Transverse colon (tissue), 4 donors: ENCODE results near the gene MAP2K6.

Source experiments
- EP300 ChIP-seq: sonication (generic); formaldehyde crosslinking; IDR thresholded peaks from one replicate; pipeline ENCODE4 v1.6.1; 2017; ENCODE audit warnings: antibody characterized with exemption, low read depth
- POLR2A ChIP-seq: fragments of 450-650 bp; IDR thresholded peaks from one replicate; pipeline ENCODE4 v1.6.1; 2016; ENCODE audit warnings: antibody characterized with exemption, mild to moderate bottlenecking, moderate library complexity
- POLR2AphosphoS5 ChIP-seq, 3 donors: sonication (generic); formaldehyde crosslinking; IDR thresholded peaks; one replicate each; pipeline ENCODE4 v1.6.1; 2016; ENCODE audit warnings: antibody characterized with exemption in 3 of 3
- TF ChIP-seq, protein P1 (sequence below), 5 experiments: fragments of 200-600 bp in 3 of 5; fragments of 450-650 bp in 2 of 5; sonication (generic) in 3 of 5; IDR thresholded peaks; 1 replicate in 2 of 5; 2 replicates in 3 of 5; pipeline ENCODE4 v1.5.1; 2016 to 2017; ENCODE audit warnings: antibody characterized with exemption in 5 of 5, inconsistent platforms in 3 of 5, mild to moderate bottlenecking in 2 of 5, moderate library complexity in 1 of 5

DNA sequence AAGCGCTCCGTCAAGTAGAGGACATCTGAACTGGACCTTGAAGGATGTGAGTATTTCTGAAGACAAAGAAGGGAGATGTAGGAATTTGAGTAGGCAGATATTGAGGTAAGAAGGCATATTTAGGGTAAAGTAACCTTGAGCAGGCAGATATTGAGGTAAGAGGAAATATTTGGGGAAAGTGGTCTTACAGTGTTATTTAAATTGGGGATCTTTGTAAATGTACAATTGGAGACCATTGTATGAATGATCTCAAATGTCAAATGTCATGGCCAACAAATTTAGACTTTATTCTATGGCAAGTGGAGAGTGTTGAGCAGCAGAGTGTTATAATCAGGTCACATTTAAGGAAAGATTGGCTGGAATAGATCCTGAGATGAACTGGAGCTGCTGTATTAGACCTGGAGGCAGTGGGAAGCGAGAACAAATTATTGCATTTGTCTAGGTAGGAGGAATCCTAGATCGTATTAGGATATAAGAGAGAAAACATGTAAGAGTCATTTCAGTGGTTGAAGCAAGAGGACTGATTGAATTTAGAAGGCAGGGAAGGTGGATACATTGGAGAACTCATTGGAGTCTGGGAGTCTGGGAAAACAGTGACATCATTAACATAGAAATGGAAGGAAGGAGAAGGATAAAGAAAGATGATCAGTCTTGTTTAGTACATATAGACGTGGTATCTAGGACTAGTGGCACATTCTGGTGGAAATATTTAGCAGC, 165.6 kb downstream of the MAP2K6 start:
- TF ChIP-seq, protein P1, sequence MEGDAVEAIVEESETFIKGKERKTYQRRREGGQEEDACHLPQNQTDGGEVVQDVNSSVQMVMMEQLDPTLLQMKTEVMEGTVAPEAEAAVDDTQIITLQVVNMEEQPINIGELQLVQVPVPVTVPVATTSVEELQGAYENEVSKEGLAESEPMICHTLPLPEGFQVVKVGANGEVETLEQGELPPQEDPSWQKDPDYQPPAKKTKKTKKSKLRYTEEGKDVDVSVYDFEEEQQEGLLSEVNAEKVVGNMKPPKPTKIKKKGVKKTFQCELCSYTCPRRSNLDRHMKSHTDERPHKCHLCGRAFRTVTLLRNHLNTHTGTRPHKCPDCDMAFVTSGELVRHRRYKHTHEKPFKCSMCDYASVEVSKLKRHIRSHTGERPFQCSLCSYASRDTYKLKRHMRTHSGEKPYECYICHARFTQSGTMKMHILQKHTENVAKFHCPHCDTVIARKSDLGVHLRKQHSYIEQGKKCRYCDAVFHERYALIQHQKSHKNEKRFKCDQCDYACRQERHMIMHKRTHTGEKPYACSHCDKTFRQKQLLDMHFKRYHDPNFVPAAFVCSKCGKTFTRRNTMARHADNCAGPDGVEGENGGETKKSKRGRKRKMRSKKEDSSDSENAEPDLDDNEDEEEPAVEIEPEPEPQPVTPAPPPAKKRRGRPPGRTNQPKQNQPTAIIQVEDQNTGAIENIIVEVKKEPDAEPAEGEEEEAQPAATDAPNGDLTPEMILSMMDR (IDR thresholded peaks at IDR 0.05): no peak
- no peak for TF ChIP-seq POLR2A
- TF ChIP-seq POLR2AphosphoS5 (IDR thresholded peaks at IDR 0.05): no peak
- no peak for TF ChIP-seq EP300
